Central memory CD4-positive, alpha-beta T cell (primary cell): ENCODE results near the gene RELN.
"Not testable (repeated sequence)": the region's sequence is repeated elsewhere in the genome, so short reads cannot be mapped to it uniquely, and the experiment has no call there.

Experiments used
- DNase-seq: peaks from one replicate; pipeline ENCODE4 v3.0.0; 2022

RELN gene

DNA sequence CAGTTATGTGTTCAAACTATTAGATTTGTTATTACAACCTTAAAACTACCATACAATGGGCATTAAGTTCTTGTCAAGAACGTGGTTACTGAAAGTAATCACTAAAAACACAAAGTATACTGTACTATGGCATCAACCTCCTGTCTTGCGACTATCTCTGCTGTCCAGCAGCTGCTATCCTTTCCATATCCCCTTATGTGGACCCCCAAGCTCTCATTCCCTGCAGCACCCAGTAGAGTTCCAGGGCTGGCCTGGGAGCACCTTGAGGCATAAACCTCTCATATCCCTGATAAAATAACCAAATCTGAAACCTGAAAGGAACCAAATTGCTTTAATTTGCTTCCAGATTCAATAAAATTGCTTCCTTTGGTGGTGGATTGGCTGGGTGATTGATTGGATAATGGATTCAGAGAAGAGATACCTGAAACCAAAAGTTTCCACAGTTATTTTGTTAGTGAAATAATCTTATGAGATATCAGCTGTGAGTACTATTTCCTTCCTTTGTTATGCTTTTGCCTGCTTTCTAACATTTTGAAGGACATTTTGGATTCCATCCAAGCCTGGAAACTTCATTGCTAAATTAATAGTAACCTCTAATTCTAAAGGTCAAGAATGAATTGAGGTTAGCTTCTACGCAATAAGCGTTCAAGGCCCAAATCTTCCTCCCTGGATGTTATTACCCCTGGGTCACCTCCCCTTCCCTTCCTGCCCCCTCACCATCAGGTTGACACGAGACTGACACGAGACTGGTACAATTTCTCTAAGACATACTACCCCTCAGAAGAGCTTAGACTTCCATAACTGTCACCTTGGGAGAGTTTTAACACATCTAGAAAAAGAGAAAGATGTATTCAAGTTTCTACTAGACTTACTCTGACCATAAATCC, 48.8 kb downstream of the RELN start:
- no peak for DNase-seq

DNA sequence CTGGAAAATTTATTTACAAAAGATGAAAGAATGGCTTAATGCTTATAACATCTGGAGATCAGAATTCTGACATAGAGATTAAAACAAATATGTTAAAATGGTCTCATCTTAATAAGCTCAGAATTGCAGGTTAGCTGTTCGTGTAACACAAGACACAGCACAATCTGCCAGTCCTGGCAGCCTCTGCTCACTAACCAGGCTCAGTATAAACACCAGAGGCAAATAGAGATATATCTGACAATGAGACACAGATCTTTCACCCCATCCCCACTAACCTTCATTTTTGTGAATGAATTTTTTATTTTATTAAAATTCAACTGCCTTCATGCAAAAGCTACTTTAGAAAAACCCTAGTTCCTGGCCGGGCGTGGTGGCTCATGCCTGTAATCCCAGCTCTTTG, 51.8 kb downstream of the RELN start:
- DNase-seq, result no peak

GRCh38 chr7:103936558-103936957, 52.9 kb downstream of the RELN start:
- no peak for DNase-seq

DNA sequence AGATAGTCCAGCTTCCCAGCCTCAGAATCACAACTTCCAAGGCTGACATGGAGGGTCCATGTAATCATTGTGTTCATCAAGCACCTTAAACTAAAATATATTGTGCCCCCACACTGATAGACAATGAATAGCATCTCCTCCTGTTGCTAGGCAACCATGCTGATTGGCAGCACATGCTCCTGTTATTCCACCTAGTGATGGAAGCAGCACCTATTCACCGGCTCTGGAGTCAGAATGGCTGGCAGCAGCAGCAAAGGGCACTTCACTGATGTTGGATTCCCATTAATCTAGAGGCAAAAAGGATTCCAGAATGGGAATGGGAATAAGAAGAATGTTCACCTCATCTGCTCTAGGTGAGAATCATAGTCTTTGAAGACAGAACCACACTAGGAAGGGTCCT, 55.0 kb downstream of the RELN start:
- DNase-seq, result no peak

DNA sequence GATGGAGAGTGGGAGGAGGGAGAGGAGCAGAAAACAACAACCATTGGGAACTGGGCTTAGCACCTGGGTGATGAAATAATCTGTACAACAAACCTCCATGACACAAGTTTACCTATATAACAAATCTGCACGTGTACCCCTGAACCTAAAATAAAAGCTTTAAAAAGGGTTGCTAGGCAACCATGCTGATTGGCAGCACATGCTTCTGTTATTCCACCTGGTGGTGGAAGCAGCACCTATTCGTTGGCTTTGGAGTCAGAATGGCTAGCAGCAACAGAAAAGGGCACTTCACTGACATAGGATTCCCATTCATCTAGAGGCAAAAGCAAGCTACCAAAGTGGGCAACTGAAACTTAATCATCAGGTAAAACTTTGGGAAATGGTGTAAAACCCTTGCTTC, 57.1 kb downstream of the RELN start:
- no peak for DNase-seq

DNA sequence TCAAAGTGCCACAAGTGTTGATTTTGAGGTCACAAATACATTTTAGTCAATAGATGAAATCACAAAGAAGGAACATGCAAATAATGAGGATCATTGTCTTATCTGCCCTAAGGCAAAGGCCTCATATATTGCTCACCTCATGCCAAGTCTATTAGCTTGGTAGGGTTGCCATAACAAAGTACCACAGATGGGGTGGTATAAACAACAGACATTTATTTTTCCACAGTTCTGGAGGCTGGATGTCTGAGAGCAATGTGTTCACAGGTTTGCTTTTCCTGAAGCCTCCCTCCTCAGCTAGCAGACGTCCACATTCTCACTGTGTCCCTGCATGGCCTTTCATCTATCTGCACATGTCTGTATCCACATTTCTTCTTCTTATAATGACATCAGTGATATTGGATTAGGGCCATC, 59.6 kb downstream of the RELN start:
- no peak for DNase-seq

GRCh38 chr7:103928581-103928980, 60.9 kb downstream of the RELN start:
- DNase-seq, result no peak

- no peak for DNase-seq
Observed at GRCh38 chr7:103924184-103924583, 65.3 kb downstream of the RELN start.

GRCh38 chr7:103922407-103922806, 67.1 kb downstream of the RELN start:
- no peak for DNase-seq

DNA sequence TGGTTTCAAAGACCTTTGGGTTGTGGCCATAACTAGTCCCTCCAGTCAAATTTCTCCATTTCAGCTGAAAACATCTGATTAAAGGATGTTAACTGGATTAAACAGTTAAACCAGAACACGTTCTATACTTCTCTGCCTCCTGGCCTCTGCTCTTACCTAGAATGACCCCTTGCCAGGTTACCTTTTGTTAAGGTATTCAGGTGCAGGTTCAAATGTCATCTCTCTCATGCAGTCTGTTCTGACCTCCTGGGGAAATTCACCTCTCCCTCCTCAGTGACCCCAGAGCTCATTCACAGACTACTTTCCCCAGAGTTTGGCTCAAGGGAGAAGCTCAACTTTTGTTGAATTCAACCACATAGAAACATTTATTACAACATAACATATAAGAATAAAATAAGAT, 67.8 kb downstream of the RELN start:
- DNase-seq, result no peak

DNA sequence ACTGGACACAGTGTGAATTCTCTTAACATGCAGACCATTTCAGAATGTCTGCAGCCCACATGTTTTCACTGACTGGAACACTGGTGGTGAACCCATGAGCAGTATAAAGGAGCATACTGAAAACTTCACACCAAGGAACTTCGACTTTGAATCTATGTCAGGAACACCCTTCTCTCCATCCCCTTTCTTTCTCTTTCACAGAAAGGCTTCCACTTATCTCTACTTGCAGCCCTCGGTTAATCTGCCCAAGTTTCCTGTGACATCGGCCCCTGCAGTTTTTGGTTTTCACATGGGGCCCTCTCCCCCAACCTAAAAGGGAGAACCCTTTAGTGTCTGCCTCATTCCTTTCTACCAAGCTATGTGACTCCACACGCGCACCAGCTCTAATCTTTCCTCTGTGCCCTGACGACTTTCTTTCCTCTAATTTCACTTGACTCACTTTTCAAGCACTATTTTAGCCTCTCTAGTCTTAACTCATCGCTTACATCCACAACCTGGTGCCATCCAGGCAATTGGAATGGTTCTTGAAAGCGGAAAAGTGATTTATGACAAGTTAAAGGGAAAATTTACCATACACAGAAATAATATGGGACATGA, 70.1 kb downstream of the RELN start:
- DNase-seq, result no peak

GRCh38 chr7:103918631-103919271, 70.7 kb downstream of the RELN start:
- no peak for DNase-seq

- DNase-seq, result no peak
Observed at GRCh38 chr7:103915680-103916357, 73.6 kb downstream of the RELN start.

DNA sequence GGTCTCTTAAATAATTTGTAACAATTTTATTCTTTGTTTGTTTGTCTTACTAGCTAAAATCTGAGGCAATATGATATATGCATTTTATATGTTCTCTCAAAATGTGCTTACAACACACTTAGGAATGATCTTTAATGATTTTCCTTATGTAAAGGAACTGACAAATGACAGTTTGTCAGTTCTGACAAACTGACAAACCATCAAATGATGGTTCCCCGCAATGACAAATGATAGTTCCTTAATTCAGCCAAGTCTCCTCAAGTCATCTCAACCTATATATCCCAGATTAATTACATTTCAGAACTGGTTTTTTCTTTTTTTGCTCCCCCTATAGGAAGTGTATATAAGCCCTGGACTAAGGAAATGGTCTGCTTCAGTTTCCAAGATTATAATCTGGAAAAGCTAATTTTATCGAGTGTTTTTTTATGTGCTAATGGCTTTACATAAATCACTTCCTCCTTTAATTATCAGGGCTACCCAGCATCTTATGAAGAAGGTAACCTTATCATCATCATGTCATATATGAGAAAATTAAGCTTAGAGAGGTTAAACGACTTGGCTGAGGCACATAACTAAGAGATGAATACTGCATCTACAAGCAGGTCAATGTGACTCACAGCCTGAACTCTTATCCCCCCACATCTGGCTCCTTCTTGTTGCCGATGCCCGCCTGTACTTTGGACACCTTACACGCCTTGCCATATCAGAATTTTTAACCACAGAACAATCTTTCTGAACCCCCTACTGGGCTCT, 75.1 kb downstream of the RELN start:
- no peak for DNase-seq

GRCh38 chr7:103912891-103913605, 76.4 kb downstream of the RELN start:
- DNase-seq, result no peak

GRCh38 chr7:103911015-103911414, 78.4 kb downstream of the RELN start:
- not testable (repeated sequence) for DNase-seq

- no peak for DNase-seq
Observed at GRCh38 chr7:103905997-103906396, 83.5 kb downstream of the RELN start.

DNA sequence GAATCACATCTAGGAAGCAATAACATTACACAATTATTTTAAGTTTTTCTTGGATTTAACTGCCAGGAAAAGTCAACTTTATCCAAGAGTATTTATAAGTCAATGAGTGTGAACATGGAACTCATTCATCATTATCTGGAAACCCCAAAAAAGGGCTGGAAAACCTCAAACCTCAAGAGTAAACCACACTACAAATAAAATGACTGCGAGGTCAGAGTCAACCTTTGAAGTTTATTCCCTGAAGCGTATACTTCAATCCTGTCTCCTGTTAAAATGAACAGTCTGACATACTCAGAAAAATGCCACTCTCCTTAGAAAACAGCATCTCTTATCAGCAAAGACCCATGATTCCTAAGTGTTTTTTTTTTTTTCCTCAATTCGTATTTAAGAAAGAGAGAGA, 86.5 kb downstream of the RELN start:
- no peak for DNase-seq

DNA sequence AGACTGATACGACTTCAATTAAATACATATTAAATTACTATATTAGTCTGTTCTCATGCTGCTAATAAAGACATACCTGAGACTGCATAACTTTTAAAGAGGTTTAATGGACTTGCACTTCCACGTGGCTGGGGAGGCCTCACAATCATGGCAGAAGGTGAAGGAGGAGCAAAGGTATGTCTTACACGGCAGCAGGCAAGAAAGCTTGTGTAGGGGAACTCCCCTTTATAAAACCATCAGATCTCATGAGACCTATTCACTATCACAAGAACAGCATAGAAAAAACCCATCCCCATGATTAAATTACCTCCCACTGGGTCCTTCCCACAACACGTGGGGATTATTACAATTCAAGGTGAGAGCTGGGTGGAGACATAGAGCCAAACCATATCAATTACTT, 92.6 kb downstream of the RELN start:
- DNase-seq, result not testable (repeated sequence)

- DNase-seq, result no peak
Observed at GRCh38 chr7:103894656-103895596, 94.5 kb downstream of the RELN start.

DNA sequence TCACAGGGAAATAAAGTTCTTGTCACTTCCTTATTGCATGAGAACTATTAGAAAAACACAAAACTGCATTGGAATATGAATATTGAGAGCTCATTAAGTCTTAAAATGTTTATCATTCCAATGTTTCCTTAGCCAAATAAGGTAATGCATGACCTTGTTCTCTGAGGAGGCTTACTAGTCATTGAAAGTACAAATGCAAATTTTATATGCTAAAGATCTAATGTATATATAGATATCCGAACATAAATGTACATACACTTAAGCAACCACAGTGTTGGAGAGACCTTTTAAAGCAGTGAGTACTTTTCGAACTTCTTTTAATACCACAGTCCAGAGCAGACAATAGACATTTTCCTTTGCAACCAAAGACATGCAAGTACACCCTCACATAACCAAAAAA, 96.1 kb downstream of the RELN start:
- DNase-seq, result no peak
